Esophagus squamous epithelium (tissue), 4 donors: ENCODE results near the gene CNOT1.

Source experiments
- POLR2A ChIP-seq, 4 donors: fragments of 450-650 bp; IDR thresholded peaks; one replicate each; pipeline ENCODE4 v1.6.1; 2017; ENCODE audit warnings: antibody characterized with exemption in 4 of 4, mild to moderate bottlenecking in 4 of 4, moderate library complexity in 3 of 4
- TF ChIP-seq, protein P1 (sequence below), 6 experiments: fragments of 450-650 bp in 4 of 6; fragments of 200-600 bp in 2 of 6; sonication (generic) in 2 of 6; IDR thresholded peaks; one replicate each; pipeline ENCODE4 v1.5.1; 2016 to 2019; ENCODE audit warnings: antibody characterized with exemption in 6 of 6, mild to moderate bottlenecking in 4 of 6, moderate library complexity in 4 of 6

DNA sequence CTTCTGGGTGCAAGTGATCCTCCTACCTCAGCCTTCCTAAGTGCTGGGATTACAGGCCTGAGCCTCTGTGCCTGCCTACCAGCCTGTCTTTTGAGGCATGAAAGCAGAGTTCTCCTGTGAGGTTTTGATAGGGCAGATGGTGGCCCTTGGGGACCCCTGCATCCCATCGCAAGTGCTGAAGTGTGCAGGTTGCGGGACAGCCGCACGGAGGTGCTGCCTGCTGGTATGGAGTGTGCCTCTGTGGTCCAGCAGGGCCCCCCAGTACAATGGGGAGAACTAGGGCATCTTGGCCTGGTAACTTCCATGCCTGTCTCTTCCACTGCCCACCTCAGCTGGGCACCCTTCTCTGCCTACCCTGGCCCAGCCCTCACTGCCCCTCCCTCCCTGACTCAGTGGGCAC lies 139.6 kb downstream of the CNOT1 start:
- TF ChIP-seq POLR2A (IDR thresholded peaks at IDR 0.05): no peak
- TF ChIP-seq, protein P1, sequence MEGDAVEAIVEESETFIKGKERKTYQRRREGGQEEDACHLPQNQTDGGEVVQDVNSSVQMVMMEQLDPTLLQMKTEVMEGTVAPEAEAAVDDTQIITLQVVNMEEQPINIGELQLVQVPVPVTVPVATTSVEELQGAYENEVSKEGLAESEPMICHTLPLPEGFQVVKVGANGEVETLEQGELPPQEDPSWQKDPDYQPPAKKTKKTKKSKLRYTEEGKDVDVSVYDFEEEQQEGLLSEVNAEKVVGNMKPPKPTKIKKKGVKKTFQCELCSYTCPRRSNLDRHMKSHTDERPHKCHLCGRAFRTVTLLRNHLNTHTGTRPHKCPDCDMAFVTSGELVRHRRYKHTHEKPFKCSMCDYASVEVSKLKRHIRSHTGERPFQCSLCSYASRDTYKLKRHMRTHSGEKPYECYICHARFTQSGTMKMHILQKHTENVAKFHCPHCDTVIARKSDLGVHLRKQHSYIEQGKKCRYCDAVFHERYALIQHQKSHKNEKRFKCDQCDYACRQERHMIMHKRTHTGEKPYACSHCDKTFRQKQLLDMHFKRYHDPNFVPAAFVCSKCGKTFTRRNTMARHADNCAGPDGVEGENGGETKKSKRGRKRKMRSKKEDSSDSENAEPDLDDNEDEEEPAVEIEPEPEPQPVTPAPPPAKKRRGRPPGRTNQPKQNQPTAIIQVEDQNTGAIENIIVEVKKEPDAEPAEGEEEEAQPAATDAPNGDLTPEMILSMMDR (IDR thresholded peaks at IDR 0.05): no peak
